Smooth muscle cell (in vitro differentiated cells): ENCODE data around the gene SHC4. TPM values are rescaled to one million over a fixed set of nuclear protein-coding genes. Genes with fewer than 3 reads are reported as not detected.

Experiments used
- DNase-seq: peaks from one replicate; lab custom pipeline; 2025; ENCODE audit not compliant: unreplicated experiment; lab: John Stamatoyannopoulos, UW
- H2AFZ ChIP-seq: fragments of 200-600 bp; sonication (generic); 2 replicates; pipeline ENCODE4 v1.6.0; 2016; ENCODE audit warnings: antibody characterized with exemption, low read depth, mild to moderate bottlenecking
- H3F3A ChIP-seq: fragments of 200-600 bp; sonication (generic); 2 replicates; pipeline ENCODE4 v1.6.0; 2017; ENCODE audit warnings: antibody characterized with exemption, low read depth
- H3K27ac ChIP-seq: fragments of 200-600 bp; sonication (generic); 2 replicates; pipeline ENCODE4 v1.5.1; 2016; ENCODE audit warnings: low read depth, mild to moderate bottlenecking
- H3K27me3 ChIP-seq: fragments of 200-600 bp; sonication (generic); 2 replicates; pipeline ENCODE4 v1.6.1; 2016; ENCODE audit warnings: low read depth, mild to moderate bottlenecking
- H3K36me3 ChIP-seq: fragments of 200-600 bp; sonication (generic); 2 replicates; pipeline ENCODE4 v1.5.1; 2016; ENCODE audit warnings: low read depth
- H3K4me1 ChIP-seq: fragments of 200-600 bp; sonication (generic); 2 replicates; pipeline ENCODE4 v1.5.1; 2016; ENCODE audit warnings: low read depth
- H3K4me2 ChIP-seq: fragments of 200-600 bp; sonication (generic); 2 replicates; pipeline ENCODE4 v1.6.0; 2016; ENCODE audit warnings: mild to moderate bottlenecking
- H3K4me3 ChIP-seq: fragments of 200-600 bp; sonication (generic); 2 replicates; pipeline ENCODE4 v1.5.1; 2016; ENCODE audit warnings: mild to moderate bottlenecking
- H3K79me2 ChIP-seq: fragments of 200-600 bp; sonication (generic); 2 replicates; pipeline ENCODE4 v1.6.0; 2016; ENCODE audit warnings: low read depth, mild to moderate bottlenecking
- H3K9ac ChIP-seq: fragments of 200-600 bp; sonication (generic); 2 replicates; pipeline ENCODE4 v1.6.0; 2016; ENCODE audit warnings: low read depth
- H3K9me3 ChIP-seq: fragments of 200-600 bp; sonication (generic); replicated peaks from 2 replicates; pipeline ENCODE4 v1.5.1; 2016; ENCODE audit warnings: low read depth
- H4K20me1 ChIP-seq: fragments of 200-600 bp; sonication (generic); 2 replicates; pipeline ENCODE4 v1.6.0; 2016; ENCODE audit warnings: low read depth
- CTCF ChIP-seq: fragments of 200-600 bp; sonication (generic); IDR thresholded peaks from 2 replicates; pipeline ENCODE4 v1.5.1; 2017; ENCODE audit warnings: borderline replicate concordance, mild to moderate bottlenecking, antibody characterized with exemption; ENCODE audit not compliant: insufficient read depth, poor library complexity, severe bottlenecking
- whole genome bisulfite sequencing: methylation state at CpG from one replicate; pipeline ENCODE4 v1.1.7; 2016; ENCODE audit warnings: low lambda C conversion rate; 5-methylcytosine and 5-hydroxymethylcytosine counted together
- polyA plus RNA-seq: library from polyadenylated mRNA; unstranded; fragments of >200 nt; fragmentation: Nextera tagmentation; extraction: Ambion mirVana; gene quantifications from 2 replicates; pipeline ENCODE4 v1.2.1, GENCODE V29; 2016
- total RNA-seq: library from RNA; depleted of rRNA; stranded (reverse); fragments of >200 nt; gene quantifications from 2 replicates; pipeline ENCODE4 v1.2.3, GENCODE V29; 2014

SHC4 gene
- total and polyA plus RNA-seq, 2 experiments from 2014 or later: 0.39 to 1.2 TPM

- Histone ChIP-seq H3K9me3 (no peaks in the 10 kb centered on the region), H2AFZ (no peak overlapping the region), H3K36me3 (no peaks in the 10 kb centered on the region), H3K4me3 (no peak overlapping the region), H3K4me2 (no peak overlapping the region), H3K4me1 (no peaks in the 10 kb centered on the region), H3K27ac (no peak overlapping the region), H3F3A (no peaks in the 10 kb centered on the region), H3K79me2 (no peaks in the 10 kb centered on the region), H3K9ac (no peak overlapping the region), H4K20me1 (no peaks in the 10 kb centered on the region), H3K27me3 (no peaks in the 10 kb centered on the region)
- WGBS: 80% methylated on average over 5 of the region's 5 CpGs
- no peak for DNase-seq
- TF ChIP-seq CTCF: no peak
These were observed 129.0 kb downstream of the SHC4 start for GRCh38 chr15:48834756-48835155.

GRCh38 chr15:48833526-48834239 is 130.0 kb downstream of the SHC4 start:
- no peaks in the 10 kb centered on the region for H4K20me1 ChIP-seq
- no peaks in the 10 kb centered on the region for H3K79me2 ChIP-seq
- no peaks in the 10 kb centered on the region for H3K9me3 ChIP-seq
- H3K9ac ChIP-seq: no peak overlapping the region
- H2AFZ ChIP-seq: no peak overlapping the region
- H3K27ac ChIP-seq: no peak overlapping the region
- no peak for TF ChIP-seq CTCF
- H3K36me3 ChIP-seq: no peaks in the 10 kb centered on the region
- no peak overlapping the region for H3K4me2 ChIP-seq
- H3K4me1 ChIP-seq: no peaks in the 10 kb centered on the region
- H3K27me3 ChIP-seq: no peaks in the 10 kb centered on the region
- no peaks in the 10 kb centered on the region for H3F3A ChIP-seq
- no peak overlapping the region for H3K4me3 ChIP-seq
- no peak for DNase-seq

- Histone ChIP-seq H3K27me3 (no peaks in the 10 kb centered on the region), H3K4me3 (no peak overlapping the region), H3K79me2 (no peaks in the 10 kb centered on the region), H3K36me3 (no peaks in the 10 kb centered on the region), H3K9ac (no peak overlapping the region), H3K4me1 (no peaks in the 10 kb centered on the region), H3F3A (no peaks in the 10 kb centered on the region), H3K27ac (no peak overlapping the region), H3K4me2 (no peak overlapping the region), H3K9me3 (no peaks in the 10 kb centered on the region), H2AFZ (no peak overlapping the region), H4K20me1 (no peaks in the 10 kb centered on the region)
- DNase-seq: no peak
- no peak for TF ChIP-seq CTCF
These were observed 131.1 kb downstream of the SHC4 start for GRCh38 chr15:48832648-48833047.

- Histone ChIP-seq H2AFZ (peak overlapping the region; percentile 19), H3K9me3 (no peaks in the 10 kb centered on the region), H3K79me2 (no peaks in the 10 kb centered on the region), H3K4me1 (peaks cover 2% of the 10 kb centered on the region), H3K36me3 (no peaks in the 10 kb centered on the region), H3F3A (no peaks in the 10 kb centered on the region), H4K20me1 (no peaks in the 10 kb centered on the region), H3K27me3 (no peaks in the 10 kb centered on the region), H3K9ac (no peak overlapping the region), H3K27ac (peak overlapping the region; percentile 55), H3K4me3 (no peak overlapping the region), H3K4me2 (no peak overlapping the region)
- no peak for TF ChIP-seq CTCF
- no peak for DNase-seq
These were observed 134.8 kb downstream of the SHC4 start for GRCh38 chr15:48828906-48829305.
